ENCODE data around the gene KCNJ6. TPM values are rescaled to one million over a fixed set of nuclear protein-coding genes. Genes with fewer than 3 reads are reported as not detected.
A peak's percentile ranks its signal among the peaks of the same experiment; 100 is the strongest.

KCNJ6 gene
- polyA plus RNA-seq, 6 donors from 2014 or later, result not detected

- no peak overlapping the region for H3K4me3 Mint-ChIP-seq
- no peak for ATAC-seq (ENCODE audit: low read depth in 2 of 2)
- H3K9me3 Mint-ChIP-seq, result peaks cover 0 to 9% (median 3%) of the 10 kb centered on the region in 7 donors
- no peaks in the 10 kb centered on the region for H3K4me1 Mint-ChIP-seq
- H3K36me3 Mint-ChIP-seq, result peaks cover 0 to 7% of the 10 kb centered on the region in 2 donors
- no peaks in the 10 kb centered on the region for H3K27me3 Mint-ChIP-seq
- DNase-seq, result no peak
- H3K27ac Mint-ChIP-seq, result no peak overlapping the region
Observed at GRCh38 chr21:37821092-37821491, 95.2 kb downstream of the KCNJ6 start.

GRCh38 chr21:37819372-37819771, 96.9 kb downstream of the KCNJ6 start:
- H3K4me1 Mint-ChIP-seq, result no peaks in the 10 kb centered on the region
- no peak for DNase-seq
- H3K27ac Mint-ChIP-seq, result no peak overlapping the region
- peaks cover 0 to 7% of the 10 kb centered on the region in 2 donors for H3K36me3 Mint-ChIP-seq
- H3K9me3 Mint-ChIP-seq, result peaks cover 0 to 4% (median 2%) of the 10 kb centered on the region in 7 donors
- no peak overlapping the region for H3K4me3 Mint-ChIP-seq
- no peak for ATAC-seq (ENCODE audit: low read depth in 2 of 2)
- H3K27me3 Mint-ChIP-seq, result no peaks in the 10 kb centered on the region

- no peak for ATAC-seq (ENCODE audit: low read depth in 2 of 2)
- H3K9me3 Mint-ChIP-seq, result peaks cover 0 to 19% (median 8%) of the 10 kb centered on the region in 7 donors
- DNase-seq, result no peak
- H3K27ac Mint-ChIP-seq, result no peak overlapping the region
- no peaks in the 10 kb centered on the region for H3K36me3 Mint-ChIP-seq
- no peak overlapping the region for H3K4me3 Mint-ChIP-seq
- H3K27me3 Mint-ChIP-seq, result no peaks in the 10 kb centered on the region
- H3K4me1 Mint-ChIP-seq, result no peaks in the 10 kb centered on the region
Observed at GRCh38 chr21:37817242-37817641, 99.0 kb downstream of the KCNJ6 start.

GRCh38 chr21:37815893-37816292, 100.4 kb downstream of the KCNJ6 start:
- Mint-ChIP-seq H3K4me1 (no peaks in the 10 kb centered on the region), H3K9me3 (peaks cover 2 to 28% (median 10%) of the 10 kb centered on the region in 7 donors), H3K36me3 (peaks cover 0 to 8% of the 10 kb centered on the region in 2 donors), H3K27me3 (peaks cover 0 to 7% (median 5%) of the 10 kb centered on the region in 3 donors), H3K27ac (no peak overlapping the region), H3K4me3 (no peak overlapping the region)
- no peak for ATAC-seq (ENCODE audit: low read depth in 2 of 2)
- DNase-seq, result no peak

GRCh38 chr21:37811711-37812110, 104.5 kb downstream of the KCNJ6 start:
- no peak for ATAC-seq (ENCODE audit: low read depth in 2 of 2)
- no peaks in the 10 kb centered on the region for H3K4me1 Mint-ChIP-seq
- DNase-seq, result no peak
- no peak overlapping the region for H3K27ac Mint-ChIP-seq
- H3K27me3 Mint-ChIP-seq, result peaks cover 0 to 7% (median 5%) of the 10 kb centered on the region in 3 donors
- H3K4me3 Mint-ChIP-seq, result no peak overlapping the region
- peaks cover 0 to 8% of the 10 kb centered on the region in 2 donors for H3K36me3 Mint-ChIP-seq
- peaks cover 2 to 28% (median 12%) of the 10 kb centered on the region in 7 donors for H3K9me3 Mint-ChIP-seq

- Mint-ChIP-seq H3K9me3 (peaks cover 5 to 27% (median 13%) of the 10 kb centered on the region in 7 donors), H3K4me1 (no peaks in the 10 kb centered on the region)
- ATAC-seq (ENCODE audit: low read depth in 2 of 2), result no peak
Observed at GRCh38 chr21:37808261-37808660, 108.0 kb downstream of the KCNJ6 start.

GRCh38 chr21:37805266-37805665, 111.0 kb downstream of the KCNJ6 start:
- DNase-seq, result no peak
- Mint-ChIP-seq H3K36me3 (peaks cover 0 to 5% of the 10 kb centered on the region in 2 donors), H3K4me1 (no peaks in the 10 kb centered on the region), H3K9me3 (peaks cover 0 to 7% (median 4%) of the 10 kb centered on the region in 7 donors), H3K4me3 (no peak overlapping the region), H3K27ac (peak overlapping the region in 1 of 6 donors; percentile 25), H3K27me3 (peaks cover 0 to 7% (median 5%) of the 10 kb centered on the region in 3 donors)
- no peak for ATAC-seq (ENCODE audit: low read depth in 2 of 2)

More at GRCh38 chr21:37808261-37808660, 108.0 kb downstream of the KCNJ6 start:
- no peak for DNase-seq
- Mint-ChIP-seq H3K27ac (no peak overlapping the region), H3K4me3 (no peak overlapping the region), H3K27me3 (peaks cover 0 to 7% (median 5%) of the 10 kb centered on the region in 3 donors), H3K36me3 (peaks cover 5 to 8% of the 10 kb centered on the region in 2 donors)

- peaks cover 0 to 5% of the 10 kb centered on the region in 2 donors for H3K36me3 Mint-ChIP-seq
- DNase-seq, result no peak
Observed at GRCh38 chr21:37804001-37804400, 112.3 kb downstream of the KCNJ6 start.

GRCh38 chr21:37803101-37803651, 113.1 kb downstream of the KCNJ6 start:
- H3K4me1 Mint-ChIP-seq, result no peaks in the 10 kb centered on the region
- no peak overlapping the region for H3K4me3 Mint-ChIP-seq
- peaks cover 0 to 7% (median 5%) of the 10 kb centered on the region in 3 donors for H3K27me3 Mint-ChIP-seq
- H3K27ac Mint-ChIP-seq, result no peak overlapping the region
- ATAC-seq (ENCODE audit: low read depth in 2 of 2), result no peak
- H3K9me3 Mint-ChIP-seq, result peaks cover 0 to 7% (median 4%) of the 10 kb centered on the region in 7 donors
- no peak for DNase-seq
- peaks cover 0 to 5% of the 10 kb centered on the region in 2 donors for H3K36me3 Mint-ChIP-seq

More at GRCh38 chr21:37804001-37804400, 112.3 kb downstream of the KCNJ6 start:
- Mint-ChIP-seq H3K27me3 (peaks cover 0 to 7% (median 5%) of the 10 kb centered on the region in 3 donors), H3K27ac (no peak overlapping the region), H3K4me3 (no peak overlapping the region), H3K4me1 (no peaks in the 10 kb centered on the region), H3K9me3 (peaks cover 0 to 7% (median 4%) of the 10 kb centered on the region in 7 donors)
- ATAC-seq (ENCODE audit: low read depth in 2 of 2), result no peak

GRCh38 chr21:37800456-37801061, 115.7 kb downstream of the KCNJ6 start:
- H3K27ac Mint-ChIP-seq, result no peak overlapping the region
- no peaks in the 10 kb centered on the region for H3K4me1 Mint-ChIP-seq
- DNase-seq (no peak), ATAC-seq (ENCODE audit: low read depth in 2 of 2) (no peak)
- H3K36me3 Mint-ChIP-seq, result peaks cover 0 to 5% of the 10 kb centered on the region in 2 donors
- H3K4me3 Mint-ChIP-seq, result no peak overlapping the region
- H3K9me3 Mint-ChIP-seq, result peaks cover 0 to 7% (median 4%) of the 10 kb centered on the region in 7 donors
- peaks cover 0 to 7% (median 5%) of the 10 kb centered on the region in 3 donors for H3K27me3 Mint-ChIP-seq

GRCh38 chr21:37800057-37800455, 116.2 kb downstream of the KCNJ6 start:
- peaks cover 0 to 7% (median 5%) of the 10 kb centered on the region in 3 donors for H3K27me3 Mint-ChIP-seq
- ATAC-seq (ENCODE audit: low read depth in 2 of 2) (no peak), DNase-seq (no peak)
- peaks cover 0 to 5% of the 10 kb centered on the region in 2 donors for H3K36me3 Mint-ChIP-seq
- H3K27ac Mint-ChIP-seq, result no peak overlapping the region
- H3K4me1 Mint-ChIP-seq, result no peaks in the 10 kb centered on the region
- H3K4me3 Mint-ChIP-seq, result no peak overlapping the region
- H3K9me3 Mint-ChIP-seq, result peaks cover 0 to 7% (median 4%) of the 10 kb centered on the region in 7 donors

- Mint-ChIP-seq H3K9me3 (peaks cover 0 to 4% (median 2%) of the 10 kb centered on the region in 7 donors), H3K27ac (no peak overlapping the region), H3K4me1 (no peaks in the 10 kb centered on the region), H3K27me3 (peaks cover 0 to 7% (median 5%) of the 10 kb centered on the region in 3 donors), H3K4me3 (no peak overlapping the region), H3K36me3 (no peaks in the 10 kb centered on the region)
- ATAC-seq (ENCODE audit: low read depth in 2 of 2) (no peak), DNase-seq (no peak)
Observed at GRCh38 chr21:37799211-37800056, 116.8 kb downstream of the KCNJ6 start.

GRCh38 chr21:37797403-37797802, 118.9 kb downstream of the KCNJ6 start:
- no peak overlapping the region for H3K4me3 Mint-ChIP-seq
- peaks cover 0 to 7% (median 5%) of the 10 kb centered on the region in 3 donors for H3K27me3 Mint-ChIP-seq
- H3K4me1 Mint-ChIP-seq, result no peaks in the 10 kb centered on the region
- DNase-seq (no peak), ATAC-seq (ENCODE audit: low read depth in 2 of 2) (no peak)
- no peaks in the 10 kb centered on the region for H3K36me3 Mint-ChIP-seq
- no peak overlapping the region for H3K27ac Mint-ChIP-seq
- H3K9me3 Mint-ChIP-seq, result peaks cover 0 to 2% (median 0%) of the 10 kb centered on the region in 7 donors

Data from naive B cell (primary cell).